GM19099 (cell line): ENCODE results near the gene GALNT11.

Experiments used
- POLR2A ChIP-seq: IDR thresholded peaks from 3 replicates; pipeline ENCODE4 v1.6.1; 2011; ENCODE audit warnings: low read depth; ENCODE audit not compliant: insufficient read length; ENCODE audit errors: extremely low read depth

Gene GALNT11

GRCh38 chr7:152131981-152132494, 106.6 kb downstream of the GALNT11 start:
- no peak for TF ChIP-seq POLR2A

GRCh38 chr7:152132812-152133211, 107.3 kb downstream of the GALNT11 start:
- TF ChIP-seq POLR2A = no peak

DNA sequence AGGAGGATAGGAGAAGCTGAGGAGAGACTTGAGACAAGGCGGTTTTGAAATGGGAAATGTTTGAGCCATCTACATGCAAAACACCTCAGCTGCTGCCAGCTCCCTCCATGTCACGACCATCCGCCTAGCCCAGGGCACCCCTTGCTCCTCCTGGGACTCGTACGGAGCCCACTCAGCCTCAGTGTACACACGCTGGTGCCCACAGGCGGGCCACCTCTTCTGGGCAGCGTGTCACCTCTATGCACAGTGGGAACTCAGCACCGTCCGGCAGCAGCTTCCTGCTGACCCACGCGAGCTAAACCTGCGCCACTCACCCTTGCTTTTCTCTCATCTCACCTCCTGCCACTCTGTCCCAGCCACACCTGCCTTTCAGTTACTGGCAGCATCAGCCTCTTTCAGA, 108.3 kb downstream of the GALNT11 start:
- no peak for TF ChIP-seq POLR2A

GRCh38 chr7:152136686-152137085, 111.2 kb downstream of the GALNT11 start:
- TF ChIP-seq POLR2A = no peak

GRCh38 chr7:152137476-152138025, 112.1 kb downstream of the GALNT11 start:
- TF ChIP-seq POLR2A = no peak

GRCh38 chr7:152140067-152140466, 114.6 kb downstream of the GALNT11 start:
- TF ChIP-seq POLR2A = no peak

- TF ChIP-seq POLR2A = no peak
Measured at GRCh38 chr7:152140560-152140959, 115.1 kb downstream of the GALNT11 start.

- TF ChIP-seq POLR2A = no peak
Measured at GRCh38 chr7:152142976-152143595, 117.6 kb downstream of the GALNT11 start.

- TF ChIP-seq POLR2A = no peak
Measured at GRCh38 chr7:152144557-152145245, 119.2 kb downstream of the GALNT11 start.

DNA sequence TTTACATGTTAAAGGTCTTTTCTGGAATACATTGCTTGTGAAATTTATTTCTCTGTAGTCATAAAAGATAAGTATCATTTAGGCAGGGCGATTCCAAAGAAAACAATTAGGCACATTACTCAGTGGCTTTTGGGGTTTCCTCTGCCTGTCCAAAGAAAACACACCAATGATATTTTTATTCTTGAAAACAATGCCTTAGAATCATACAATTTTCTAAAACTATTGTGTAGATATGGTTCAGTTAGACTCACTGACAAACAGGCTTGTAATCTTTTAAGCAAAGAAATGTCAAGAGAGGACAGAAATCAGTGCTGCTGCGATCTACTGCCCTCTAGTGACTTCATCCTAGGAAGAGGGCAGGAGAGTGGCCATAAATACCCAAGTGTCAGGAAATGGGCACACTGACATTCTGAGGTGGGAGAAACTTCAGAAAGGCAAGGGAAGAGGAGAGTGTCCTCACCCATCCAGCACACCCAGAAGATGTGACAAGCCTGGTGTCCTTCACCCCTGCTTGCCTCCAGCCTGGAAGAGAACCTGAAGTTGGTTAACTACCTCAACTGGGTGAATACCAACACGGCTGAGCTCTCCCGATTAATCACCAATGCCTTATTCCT, 120.5 kb downstream of the GALNT11 start:
- TF ChIP-seq POLR2A = no peak

- TF ChIP-seq POLR2A = no peak
Measured at GRCh38 chr7:152148706-152149105, 123.2 kb downstream of the GALNT11 start.

- no peak for TF ChIP-seq POLR2A
Measured at GRCh38 chr7:152149363-152149762, 123.9 kb downstream of the GALNT11 start.

- TF ChIP-seq POLR2A = no peak
Measured at GRCh38 chr7:152152267-152152666, 126.8 kb downstream of the GALNT11 start.

DNA sequence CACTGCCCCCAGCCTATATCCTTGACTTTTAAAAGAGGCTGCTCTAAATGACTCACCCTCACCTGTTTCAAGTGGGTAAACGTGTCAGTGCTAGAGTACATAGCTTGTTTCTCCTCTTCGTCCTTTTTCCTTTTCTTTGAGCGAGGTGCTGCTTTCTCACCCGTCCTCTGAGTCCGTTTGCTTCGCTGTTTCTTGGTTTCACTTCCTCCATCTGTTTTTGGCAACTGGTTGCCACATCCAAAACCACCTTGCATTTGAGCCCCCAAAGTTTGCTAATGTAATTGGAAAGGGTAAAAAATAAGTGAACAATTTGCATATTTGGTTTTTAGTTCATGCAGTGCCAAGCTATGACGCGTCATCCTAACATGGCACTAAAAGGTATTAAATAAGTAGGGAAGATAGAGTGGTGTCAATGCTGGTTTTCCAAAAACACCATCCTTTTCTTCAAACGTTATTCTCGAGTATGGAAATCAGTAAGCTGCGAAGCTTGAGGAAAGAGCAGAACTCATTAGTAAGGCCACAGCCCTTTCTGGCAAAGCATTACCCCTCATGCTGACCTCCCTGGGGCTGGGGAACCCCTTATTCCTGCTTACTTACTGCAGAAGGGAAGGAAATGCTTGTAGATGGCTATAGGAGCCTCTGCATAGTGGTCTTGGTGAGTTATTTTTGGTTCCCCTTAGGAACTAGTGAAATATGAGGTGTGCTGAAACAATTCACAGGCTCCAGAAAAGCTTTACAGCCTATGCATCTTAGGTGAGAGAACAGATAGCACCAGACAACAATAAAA, 133.5 kb downstream of the GALNT11 start:
- no peak for TF ChIP-seq POLR2A

- TF ChIP-seq POLR2A = no peak
Measured at GRCh38 chr7:152161171-152161570, 135.7 kb downstream of the GALNT11 start.

DNA sequence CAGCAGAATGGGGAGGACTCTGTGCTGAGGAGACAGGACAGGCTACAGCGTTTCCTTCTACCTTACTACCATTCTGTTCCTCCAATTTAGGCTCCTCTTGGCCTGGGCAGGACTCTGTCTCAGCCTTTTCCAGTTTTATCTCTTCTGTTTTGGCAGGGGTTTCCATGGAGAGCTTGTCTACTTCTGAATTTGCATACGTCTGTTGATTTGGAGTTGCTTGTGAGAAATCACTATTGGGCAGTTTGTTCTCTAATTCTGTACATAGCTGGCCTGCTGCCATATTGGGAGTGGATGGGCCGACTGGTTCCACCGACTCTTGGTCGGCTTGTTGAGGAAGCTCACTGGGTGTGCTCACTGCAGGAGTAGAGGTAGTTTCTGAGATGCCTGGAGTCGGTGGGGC, 136.8 kb downstream of the GALNT11 start:
- no peak for TF ChIP-seq POLR2A
